Prostate gland (tissue), 2 donors: ENCODE measurements around the gene TBC1D22B. TPM values are rescaled to one million over a fixed set of nuclear protein-coding genes. Genes with fewer than 3 reads are reported as not detected.

ENCODE experiments used
- DNase-seq: peaks from one replicate; pipeline ENCODE4 v3.0.0-alpha.2; 2019; ENCODE audit warnings: low spot score
- H3K27ac ChIP-seq, 2 donors: fragments of 200-600 bp; sonication (generic); 2 replicates each; pipeline ENCODE4 v1.5.1; 2017 to 2019
- H3K27me3 ChIP-seq: fragments of 200-600 bp; sonication (generic); replicated peaks from 2 replicates; pipeline ENCODE4 v1.5.1; 2019; ENCODE audit not compliant: insufficient read depth
- H3K36me3 ChIP-seq, 2 donors: fragments of 200-600 bp; sonication (generic); 1 replicate in 1 of 2; 2 replicates in 1 of 2; pipeline versions ENCODE4 v1.5.1 to v1.8.1; 2017 to 2019
- H3K4me1 ChIP-seq: fragments of 200-600 bp; sonication (generic); replicated peaks from 2 replicates; pipeline ENCODE4 v1.5.1; 2019
- H3K4me3 ChIP-seq, 2 donors: fragments of 200-600 bp; sonication (generic); 2 replicates each; pipeline ENCODE4 v1.5.1; 2017 to 2019
- H3K9me3 ChIP-seq: fragments of 200-600 bp; sonication (generic); 2 replicates; pipeline ENCODE4 v1.5.1; 2017
- POLR2A ChIP-seq: fragments of 450-650 bp; IDR thresholded peaks from one replicate; pipeline ENCODE4 v1.6.1; 2016; ENCODE audit warnings: antibody characterized with exemption, mild to moderate bottlenecking
- POLR2AphosphoS5 ChIP-seq: sonication (generic); formaldehyde crosslinking; IDR thresholded peaks from one replicate; pipeline ENCODE4 v1.6.1; 2017; ENCODE audit warnings: antibody characterized with exemption
- WGBS: methylation state at CpG from one replicate; pipeline ENCODE4 v1.1.5; 2018; 5-methylcytosine and 5-hydroxymethylcytosine counted together
- intact Hi-C: fragments of 100-400 bp; cut with DNase I; formaldehyde crosslinking; loops from one replicate; pipeline ENCODE4 v1.14.2; 2022
- total RNA-seq, 2 donors: library from RNA; depleted of rRNA; stranded (reverse); fragments of >200 nt; gene quantifications; one replicate each; pipeline ENCODE4 v1.1.0, GENCODE V29; 2016
- TF ChIP-seq, protein P1 (sequence below), 4 experiments: fragments of 200-600 bp in 2 of 4; fragments of 450-650 bp in 2 of 4; sonication (generic) in 2 of 4; IDR thresholded peaks; 1 replicate in 3 of 4; 2 replicates in 1 of 4; pipeline ENCODE4 v1.5.1; 2016 to 2019; ENCODE audit warnings: antibody characterized with exemption in 4 of 4, mild to moderate bottlenecking in 2 of 4, moderate library complexity in 2 of 4

TBC1D22B gene
- total RNA-seq, 2 donors from 2014 or later: 10.7 to 27.0 TPM

- H3K27me3 ChIP-seq: no peaks in the 10 kb centered on the region
- TF ChIP-seq POLR2AphosphoS5 (no peak), POLR2A (no peak)
- TF ChIP-seq, protein P1, sequence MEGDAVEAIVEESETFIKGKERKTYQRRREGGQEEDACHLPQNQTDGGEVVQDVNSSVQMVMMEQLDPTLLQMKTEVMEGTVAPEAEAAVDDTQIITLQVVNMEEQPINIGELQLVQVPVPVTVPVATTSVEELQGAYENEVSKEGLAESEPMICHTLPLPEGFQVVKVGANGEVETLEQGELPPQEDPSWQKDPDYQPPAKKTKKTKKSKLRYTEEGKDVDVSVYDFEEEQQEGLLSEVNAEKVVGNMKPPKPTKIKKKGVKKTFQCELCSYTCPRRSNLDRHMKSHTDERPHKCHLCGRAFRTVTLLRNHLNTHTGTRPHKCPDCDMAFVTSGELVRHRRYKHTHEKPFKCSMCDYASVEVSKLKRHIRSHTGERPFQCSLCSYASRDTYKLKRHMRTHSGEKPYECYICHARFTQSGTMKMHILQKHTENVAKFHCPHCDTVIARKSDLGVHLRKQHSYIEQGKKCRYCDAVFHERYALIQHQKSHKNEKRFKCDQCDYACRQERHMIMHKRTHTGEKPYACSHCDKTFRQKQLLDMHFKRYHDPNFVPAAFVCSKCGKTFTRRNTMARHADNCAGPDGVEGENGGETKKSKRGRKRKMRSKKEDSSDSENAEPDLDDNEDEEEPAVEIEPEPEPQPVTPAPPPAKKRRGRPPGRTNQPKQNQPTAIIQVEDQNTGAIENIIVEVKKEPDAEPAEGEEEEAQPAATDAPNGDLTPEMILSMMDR (IDR thresholded peaks at IDR 0.05): no peak
- H3K27ac ChIP-seq: no peak overlapping the region
- H3K36me3 ChIP-seq: no peaks in the 10 kb centered on the region
- WGBS: 71% methylated on average over 3 of the region's 3 CpGs
- intact Hi-C loops: no loop called here
- DNase-seq: no peak
- no peaks in the 10 kb centered on the region for H3K4me1 ChIP-seq
- no peaks in the 10 kb centered on the region for H3K9me3 ChIP-seq
- H3K4me3 ChIP-seq: no peak overlapping the region
Measured at GRCh38 chr6:37347177-37347576, 89.6 kb downstream of the TBC1D22B start.

GRCh38 chr6:37347670-37348111 is 90.1 kb downstream of the TBC1D22B start:
- Histone ChIP-seq H3K4me1 (no peaks in the 10 kb centered on the region), H3K27me3 (no peaks in the 10 kb centered on the region), H3K9me3 (no peaks in the 10 kb centered on the region), H3K27ac (no peak overlapping the region), H3K4me3 (no peak overlapping the region), H3K36me3 (no peaks in the 10 kb centered on the region)
- TF ChIP-seq POLR2A (no peak), POLR2AphosphoS5 (no peak)
- TF ChIP-seq, protein P1 (IDR thresholded peaks at IDR 0.05): no peak
- intact Hi-C loops: no loop called here
- DNase-seq: no peak
- WGBS: 84% methylated on average over 4 of the region's 4 CpGs

- TF ChIP-seq POLR2AphosphoS5: no peak
- intact Hi-C loops: no loop called here
- WGBS: 93% methylated on average over 3 of the region's 3 CpGs
- no peak overlapping the region for H3K4me3 ChIP-seq
- H3K9me3 ChIP-seq: no peaks in the 10 kb centered on the region
- no peaks in the 10 kb centered on the region for H3K27me3 ChIP-seq
- H3K36me3 ChIP-seq: no peaks in the 10 kb centered on the region
- no peak for DNase-seq
- H3K27ac ChIP-seq: no peak overlapping the region
- no peaks in the 10 kb centered on the region for H3K4me1 ChIP-seq
Measured at GRCh38 chr6:37351027-37351426, 93.5 kb downstream of the TBC1D22B start.

DNA sequence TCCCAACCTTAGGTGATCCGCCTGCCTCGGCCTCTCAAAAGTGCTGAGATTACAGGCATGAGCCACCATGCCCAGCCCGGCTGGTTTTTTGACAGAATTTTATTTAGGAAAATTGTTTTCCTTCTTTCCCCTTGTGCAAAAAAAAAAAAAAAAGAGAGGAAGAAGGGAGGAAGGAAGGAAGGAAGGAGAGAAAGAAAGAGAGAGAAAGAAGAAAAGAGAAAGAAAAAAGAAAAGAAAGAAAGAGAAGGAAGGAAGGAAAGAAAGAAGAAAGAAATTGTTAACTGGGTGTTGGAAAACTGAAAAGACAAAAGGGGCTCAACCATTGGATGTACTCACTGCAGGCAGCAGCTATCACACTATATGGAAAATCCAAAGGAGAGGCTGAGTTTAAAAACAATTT is 94.8 kb downstream of the TBC1D22B start:
- H3K27me3 ChIP-seq: no peaks in the 10 kb centered on the region
- no peaks in the 10 kb centered on the region for H3K9me3 ChIP-seq
- intact Hi-C loops: no loop called here
- no peaks in the 10 kb centered on the region for H3K36me3 ChIP-seq
- no peaks in the 10 kb centered on the region for H3K4me1 ChIP-seq
- no peak for DNase-seq
- H3K27ac ChIP-seq: no peak overlapping the region
- no peak overlapping the region for H3K4me3 ChIP-seq
- WGBS: 85% methylated on average over 3 of the region's 3 CpGs
- TF ChIP-seq POLR2A: no peak
- TF ChIP-seq, protein P1 (IDR thresholded peaks at IDR 0.05): no peak
- TF ChIP-seq POLR2AphosphoS5: no peak

DNA sequence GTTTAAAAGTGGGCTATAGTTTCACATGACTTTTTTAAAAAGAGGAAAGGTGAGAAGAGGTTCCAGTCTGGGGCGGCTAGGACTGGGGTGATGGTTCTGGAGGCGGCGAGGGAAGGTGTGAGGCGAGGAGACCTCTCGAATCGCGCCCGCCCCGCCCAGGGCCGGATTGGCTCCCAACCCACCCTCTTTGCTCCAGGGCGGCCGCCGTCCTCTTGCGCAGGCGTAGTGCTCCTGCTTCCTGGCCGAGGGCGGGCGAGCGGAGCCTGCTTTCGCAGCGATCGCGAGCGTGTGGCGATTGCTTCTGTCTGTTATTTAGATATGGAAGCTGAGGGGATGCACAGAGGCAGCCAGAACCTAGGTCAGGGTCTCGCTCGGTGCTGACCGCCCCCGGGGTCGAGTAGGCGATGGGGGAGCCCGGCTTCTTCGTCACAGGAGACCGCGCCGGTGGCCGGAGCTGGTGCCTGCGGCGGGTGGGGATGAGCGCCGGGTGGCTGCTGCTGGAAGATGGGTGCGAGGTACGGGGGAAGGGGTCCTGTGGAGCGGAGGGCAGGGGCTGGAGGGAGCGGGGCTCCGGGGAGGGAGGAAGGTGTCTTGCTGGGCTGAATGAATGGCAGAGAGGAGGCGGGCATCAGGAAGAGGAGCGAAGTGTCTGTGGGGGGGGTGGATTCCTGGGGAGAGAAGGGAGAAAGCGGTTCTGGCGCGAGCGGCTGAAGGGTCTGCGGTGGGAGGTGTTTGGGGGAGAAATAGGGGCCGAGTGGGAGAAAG is 96.4 kb downstream of the TBC1D22B start, which contains the start of gene RNF8:
RNF8 (plus strand) TSS at position 223 of the 765 bp plus-strand sequence; CDS start at position 405, 182 bp downstream.
- under 1% methylated on average over 54 of the region's 54 CpGs for WGBS
- H3K36me3 ChIP-seq: no peaks in the 10 kb centered on the region
- no peaks in the 10 kb centered on the region for H3K9me3 ChIP-seq
- peak within 1 kb of the TSS; percentile 57 to 65 for H3K27ac ChIP-seq
- DNase-seq: peak; percentile 88
- no peaks in the 10 kb centered on the region for H3K27me3 ChIP-seq
- intact Hi-C loops: no loop called here
- peak; percentile 64 for TF ChIP-seq POLR2A
- TF ChIP-seq, protein P1 (IDR thresholded peaks at IDR 0.05): no peak
- peak; percentile 88 for TF ChIP-seq POLR2AphosphoS5
- no peaks in the 10 kb centered on the region for H3K4me1 ChIP-seq
- H3K4me3 ChIP-seq: peak within 1 kb of the TSS; percentile 73 to 86
